DND-41 (cell line): ENCODE measurements around the gene CANT1.
"Not testable (repeated sequence)": the region's sequence is repeated elsewhere in the genome, so short reads cannot be mapped to it uniquely, and the experiment has no call there.

ENCODE experiments used
- ATAC-seq: fragments of 200-7000 bp; cut with Tn5 transposase; 3 replicates; pipeline ENCODE4 v1.9.1; 2021; ENCODE audit warnings: low read depth; ENCODE audit not compliant: insufficient read depth
- DNase-seq: peaks from one replicate; pipeline ENCODE4 v3.0.0-alpha.2; 2020
- H2AFZ ChIP-seq: 2 replicates; pipeline ENCODE4 v1.6.0; 2012; ENCODE audit warnings: low read depth, low read length
- H3K27ac ChIP-seq: 2 replicates; pipeline ENCODE4 v1.5.1; 2012; ENCODE audit warnings: low read length, inconsistent platforms
- H3K27me3 ChIP-seq: fragments of 200-600 bp; sonication (generic); 2 replicates; pipeline ENCODE4 v1.6.0; 2012; ENCODE audit warnings: low read length, mild to moderate bottlenecking, inconsistent platforms; ENCODE audit not compliant: insufficient read depth, poor library complexity
- H3K36me3 ChIP-seq: 2 replicates; pipeline ENCODE4 v1.5.1; 2012; ENCODE audit warnings: low read length, inconsistent platforms; ENCODE audit not compliant: insufficient read depth
- H3K4me1 ChIP-seq: 2 replicates; pipeline ENCODE4 v1.5.1; 2012; ENCODE audit warnings: mild to moderate bottlenecking, low read length; ENCODE audit not compliant: insufficient read depth
- H3K4me2 ChIP-seq: 2 replicates; pipeline ENCODE4 v1.6.0; 2012; ENCODE audit warnings: mild to moderate bottlenecking, moderate library complexity, low read length, inconsistent platforms; ENCODE audit not compliant: insufficient read depth
- H3K4me3 ChIP-seq, 2 experiments: fragments of 200-600 bp in 1 of 2; shearing (Covaris generic) in 1 of 2; 2 replicates each; pipeline ENCODE4 v1.5.1; 2012 to 2016; ENCODE audit warnings: inconsistent platforms in 2 of 2, low read length in 2 of 2, mild to moderate bottlenecking in 2 of 2, low read depth in 1 of 2, moderate library complexity in 1 of 2
- H3K79me2 ChIP-seq: 2 replicates; pipeline ENCODE4 v1.6.0; 2012; ENCODE audit warnings: low read length, inconsistent platforms; ENCODE audit not compliant: insufficient read depth
- H3K9ac ChIP-seq: 2 replicates; pipeline ENCODE4 v1.6.0; 2012; ENCODE audit warnings: low read depth, mild to moderate bottlenecking, inconsistent platforms, low read length, moderate library complexity
- H3K9me3 ChIP-seq: 2 replicates; pipeline ENCODE4 v1.5.1; 2012; ENCODE audit warnings: low read length, moderate library complexity, mild to moderate bottlenecking, inconsistent platforms; ENCODE audit not compliant: insufficient read depth, severe bottlenecking
- H4K20me1 ChIP-seq: 2 replicates; pipeline ENCODE4 v1.6.0; 2012; ENCODE audit warnings: low read length; ENCODE audit not compliant: insufficient read depth
- CTCF ChIP-seq: IDR thresholded peaks from 2 replicates; pipeline ENCODE4 v1.5.1; 2012; ENCODE audit warnings: borderline replicate concordance, low read length, moderate library complexity, mild to moderate bottlenecking; ENCODE audit not compliant: poor library complexity, severe bottlenecking; ENCODE audit errors: extremely low read depth
- EZH2 ChIP-seq: IDR thresholded peaks from 3 replicates; pipeline ENCODE4 v1.6.1; 2012; ENCODE audit warnings: borderline replicate concordance, low read depth, mild to moderate bottlenecking, moderate library complexity, low read length, inconsistent platforms; ENCODE audit not compliant: severe bottlenecking

Gene CANT1

GRCh38 chr17:79023886-79024771, 14.6 kb upstream of the CANT1 start, which contains the start of gene C1QTNF1:
C1QTNF1 (plus strand) TSS chr17:79024169; CDS start chr17:79043969, 19,800 bp downstream.
- Histone ChIP-seq H4K20me1 (peaks cover 13% of the 10 kb centered on the region), H3K36me3 (no peaks in the 10 kb centered on the region), H3K79me2 (no peaks in the 10 kb centered on the region), H3K27ac (no peak within 1 kb of the TSS), H2AFZ (peak within 1 kb of the TSS; percentile 56), H3K4me3 (peak within 1 kb of the TSS; percentile 13 to 57; a peak in 3 of 4 replicates), H3K9me3 (no peaks in the 10 kb centered on the region), H3K9ac (peak within 1 kb of the TSS; percentile 50), H3K27me3 (peaks cover 18% of the 10 kb centered on the region), H3K4me2 (peak within 1 kb of the TSS; percentile 86), H3K4me1 (peaks cover 22% of the 10 kb centered on the region)
- DNase-seq (peak; percentile 85), ATAC-seq (peak; percentile 90)
- peak; percentile 12 for TF ChIP-seq CTCF
- peak; percentile 47 for TF ChIP-seq EZH2

GRCh38 chr17:79023180-79023705, 13.7 kb upstream of the CANT1 start:
- H3K4me2 ChIP-seq = peak overlapping the region; percentile 86
- H3K36me3 ChIP-seq = no peaks in the 10 kb centered on the region
- TF ChIP-seq EZH2 (no peak), CTCF (no peak)
- H3K9ac ChIP-seq = no peak overlapping the region
- H3K4me3 ChIP-seq = no peak overlapping the region
- H3K9me3 ChIP-seq = no peaks in the 10 kb centered on the region
- no peaks in the 10 kb centered on the region for H3K79me2 ChIP-seq
- ATAC-seq (no peak), DNase-seq (no peak)
- peaks cover 22% of the 10 kb centered on the region for H3K4me1 ChIP-seq
- H3K27me3 ChIP-seq = peaks cover 18% of the 10 kb centered on the region
- H3K27ac ChIP-seq = no peak overlapping the region
- H2AFZ ChIP-seq = no peak overlapping the region
- peaks cover 13% of the 10 kb centered on the region for H4K20me1 ChIP-seq

- Histone ChIP-seq H3K4me2 (no peak overlapping the region), H3K4me1 (peaks cover 22% of the 10 kb centered on the region), H3K36me3 (no peaks in the 10 kb centered on the region), H2AFZ (no peak overlapping the region), H3K4me3 (no peak overlapping the region), H4K20me1 (peaks cover 13% of the 10 kb centered on the region), H3K27ac (no peak overlapping the region), H3K27me3 (peaks cover 18% of the 10 kb centered on the region), H3K9ac (no peak overlapping the region), H3K79me2 (no peaks in the 10 kb centered on the region), H3K9me3 (no peaks in the 10 kb centered on the region)
- no peak for TF ChIP-seq CTCF
- no peak for TF ChIP-seq EZH2
- ATAC-seq (no peak), DNase-seq (no peak)
Measured at GRCh38 chr17:79022507-79022991, 13.0 kb upstream of the CANT1 start.

GRCh38 chr17:79021929-79022328, 12.4 kb upstream of the CANT1 start:
- not testable (repeated sequence) for H3K4me2 ChIP-seq, H3K27ac ChIP-seq, ATAC-seq, H3K4me3 ChIP-seq, H3K9me3 ChIP-seq, H3K9ac ChIP-seq, H4K20me1 ChIP-seq, H2AFZ ChIP-seq, DNase-seq, H3K36me3 ChIP-seq, H3K79me2 ChIP-seq
- Histone ChIP-seq H3K4me1 (peaks cover 22% of the 10 kb centered on the region), H3K27me3 (peaks cover 12% of the 10 kb centered on the region)
